H1 (cell line): Measurements from ENCODE around the gene SLC25A22. TPM values are rescaled to one million over a fixed set of nuclear protein-coding genes. Genes with fewer than 3 reads are reported as not detected.

ENCODE experiments used
- CTCF ChIA-PET: fragments of 300-600 bp; sonication (Branson Sonifier 250); formaldehyde crosslinking; loops from one replicate; lab custom pipeline; 2021; ENCODE audit not compliant: partially characterized antibody; lab: Charles Lee
- POLR2A ChIA-PET: fragments of 300-600 bp; sonication (Branson Sonifier 250); formaldehyde crosslinking; loops from one replicate; lab custom pipeline; 2021; ENCODE audit warnings: inconsistent platforms; ENCODE audit not compliant: partially characterized antibody; lab: Charles Lee
- DNase-seq, 2 experiments: peaks; one replicate each; pipeline versions ENCODE4 v3.0.0 to v3.0.0-alpha.2; 2010 to 2022; ENCODE audit warnings: low spot score in 2 of 2, low read depth in 1 of 2, mixed read lengths in 1 of 2
- FAIRE-seq: peaks from 2 replicates; lab custom pipeline; 2011; peaks lifted over from hg19 to GRCh38; lab: Jason Lieb, UNC
- H2AFZ ChIP-seq: 2 replicates; pipeline ENCODE4 v1.8.1; 2012; ENCODE audit warnings: low read length, inconsistent platforms
- H2AK5ac ChIP-seq: 2 replicates; pipeline ENCODE4 v1.6.1; 2013; ENCODE audit warnings: low read depth, low read length
- H2BK120ac ChIP-seq: replicated peaks from 2 replicates; pipeline ENCODE3; 2013; ENCODE audit warnings: low read depth, low read length, inconsistent platforms
- H2BK12ac ChIP-seq: 2 replicates; pipeline ENCODE4 v1.6.1; 2013; ENCODE audit warnings: low read depth, low read length
- H2BK15ac ChIP-seq: 2 replicates; pipeline ENCODE4 v1.6.1; 2013; ENCODE audit warnings: low read length
- H2BK20ac ChIP-seq: 2 replicates; pipeline ENCODE4 v1.6.1; 2013; ENCODE audit warnings: low read length
- H2BK5ac ChIP-seq: 2 replicates; pipeline ENCODE4 v1.6.1; 2013; ENCODE audit warnings: low read depth, low read length
- H3K14ac ChIP-seq: 2 replicates; pipeline ENCODE4 v1.6.1; 2013; ENCODE audit warnings: inconsistent platforms; ENCODE audit not compliant: insufficient read length
- H3K18ac ChIP-seq: 2 replicates; pipeline ENCODE4 v1.6.1; 2013; ENCODE audit warnings: low read length; ENCODE audit errors: extremely low read depth
- H3K23ac ChIP-seq: 2 replicates; pipeline ENCODE4 v1.6.1; 2013; ENCODE audit warnings: inconsistent platforms; ENCODE audit not compliant: insufficient read length
- H3K23me2 ChIP-seq: 2 replicates; pipeline ENCODE4 v1.6.1; 2013; ENCODE audit warnings: low read depth, low read length
- H3K27ac ChIP-seq: 2 replicates; pipeline ENCODE4 v1.6.1; 2011; ENCODE audit warnings: low read depth, low read length, inconsistent platforms
- H3K27me3 ChIP-seq, 4 experiments: replicated peaks in 1 of 4; 1 replicate in 1 of 4; 2 replicates in 3 of 4; pipeline versions ENCODE4 v1.6.1 to v1.8.1; 2011 to 2013; ENCODE audit warnings: low read length in 3 of 4, mild to moderate bottlenecking in 3 of 4, inconsistent platforms in 2 of 4, mixed read lengths in 2 of 4, moderate library complexity in 1 of 4; ENCODE audit not compliant: control insufficient read depth in 3 of 4, insufficient read depth in 3 of 4; ENCODE audit errors: extremely low read depth in 1 of 4
- H3K36me3 ChIP-seq, 4 experiments: 2 replicates each; pipeline versions ENCODE4 v1.6.1 to v1.8.1; 2011 to 2013; ENCODE audit warnings: mild to moderate bottlenecking in 4 of 4, low read length in 3 of 4, moderate library complexity in 2 of 4, control low read depth in 1 of 4, inconsistent platforms in 1 of 4; ENCODE audit not compliant: insufficient read depth in 4 of 4, control insufficient read depth in 2 of 4
- H3K4ac ChIP-seq: replicated peaks from 2 replicates; pipeline ENCODE3; 2013; ENCODE audit warnings: low read length, low read depth, mixed read lengths, inconsistent platforms; ENCODE audit not compliant: insufficient read length
- H3K4me1 ChIP-seq, 4 experiments: replicated peaks in 1 of 4; 1 replicate in 1 of 4; 2 replicates in 3 of 4; pipeline versions ENCODE4 v1.6.1 to v1.8.1; 2011 to 2013; ENCODE audit warnings: low read length in 3 of 4, inconsistent platforms in 2 of 4, mixed read lengths in 1 of 4; ENCODE audit not compliant: insufficient read depth in 4 of 4, control insufficient read depth in 3 of 4
- H3K4me2 ChIP-seq, 2 experiments: 2 replicates each; pipeline versions ENCODE4 v1.6.1 to v1.8.1; 2011 to 2013; ENCODE audit warnings: low read depth in 2 of 2, low read length in 2 of 2, control low read depth in 1 of 2, inconsistent platforms in 1 of 2, mild to moderate bottlenecking in 1 of 2; ENCODE audit not compliant: insufficient read depth in 1 of 2
- H3K4me3 ChIP-seq, 4 experiments: fragments of 200-600, 300-600 bp in 1 of 4; sonication (generic), shearing (Covaris generic), sonication (Bioruptor Twin) in 1 of 4; 2 replicates each; pipeline versions ENCODE4 v1.5.1 to v1.8.1; 2011 to 2016; ENCODE audit warnings: low read length in 4 of 4, low read depth in 3 of 4, control low read depth in 2 of 4, inconsistent platforms in 2 of 4, mild to moderate bottlenecking in 2 of 4, mixed read lengths in 1 of 4, moderate library complexity in 1 of 4; ENCODE audit not compliant: insufficient read depth in 2 of 4; ENCODE audit errors: extremely low read depth in 1 of 4
- H3K56ac ChIP-seq: replicated peaks from 2 replicates; pipeline ENCODE3; 2013; ENCODE audit warnings: low read depth, mild to moderate bottlenecking, mixed read lengths, low read length, inconsistent platforms; ENCODE audit not compliant: insufficient read length
- H3K79me1 ChIP-seq: 2 replicates; pipeline ENCODE4 v1.6.1; 2013; ENCODE audit warnings: low read depth, low read length, control low read depth
- H3K79me2 ChIP-seq, 2 experiments: 2 replicates each; pipeline versions ENCODE4 v1.6.1 to v1.8.1; 2012 to 2013; ENCODE audit warnings: low read length in 2 of 2, mild to moderate bottlenecking in 2 of 2, inconsistent platforms in 1 of 2; ENCODE audit not compliant: insufficient read depth in 2 of 2, control insufficient read depth in 1 of 2
- H3K9ac ChIP-seq, 4 experiments: replicated peaks in 1 of 4; 1 replicate in 1 of 4; 2 replicates in 3 of 4; pipeline versions ENCODE4 v1.6.1 to v1.8.1; 2011 to 2013; ENCODE audit warnings: low read depth in 3 of 4, low read length in 3 of 4, control low read depth in 2 of 4, mild to moderate bottlenecking in 2 of 4, moderate library complexity in 2 of 4, inconsistent platforms in 1 of 4; ENCODE audit errors: extremely low read depth in 1 of 4
- H3K9me3 ChIP-seq, 2 experiments: 2 replicates each; pipeline versions ENCODE4 v1.6.1 to v1.8.1; 2012 to 2013; ENCODE audit warnings: mild to moderate bottlenecking in 2 of 2, moderate library complexity in 2 of 2, control low read depth in 1 of 2, inconsistent platforms in 1 of 2, low read depth in 1 of 2, low read length in 1 of 2, mixed read lengths in 1 of 2; ENCODE audit not compliant: insufficient read depth in 2 of 2
- H4K20me1 ChIP-seq, 2 experiments: replicated peaks in 1 of 2; 2 replicates each; pipeline versions ENCODE3 to v1.8.1; 2011 to 2013; ENCODE audit warnings: inconsistent platforms in 2 of 2, low read length in 2 of 2, mild to moderate bottlenecking in 1 of 2; ENCODE audit not compliant: insufficient read depth in 2 of 2, control insufficient read depth in 1 of 2
- H4K5ac ChIP-seq: 2 replicates; pipeline ENCODE4 v1.6.1; 2013; ENCODE audit warnings: low read length, low read depth, mixed read lengths, inconsistent platforms; ENCODE audit not compliant: insufficient read length
- H4K8ac ChIP-seq: 2 replicates; pipeline ENCODE4 v1.8.0; 2013; ENCODE audit warnings: mild to moderate bottlenecking, moderate library complexity, low read length, inconsistent platforms; ENCODE audit not compliant: insufficient read depth; ENCODE audit errors: extremely low read depth
- H4K91ac ChIP-seq: replicated peaks from 2 replicates; pipeline ENCODE3; 2013; ENCODE audit warnings: low read length, mixed read lengths, inconsistent platforms; ENCODE audit not compliant: insufficient read length
- TCF12 ChIP-seq: IDR thresholded peaks from 2 replicates; pipeline ENCODE4 v1.6.1; 2011; ENCODE audit warnings: low read depth, mild to moderate bottlenecking, low read length
- WGBS, 2 experiments: shearing (Covaris generic) in 1 of 2; methylation state at CpG; one replicate each; pipeline versions ENCODE4 v1.1.6 to v1.1.7; 2013 to 2015; ENCODE audit warnings: low lambda C conversion rate in 2 of 2, mixed read lengths in 2 of 2, inconsistent platforms in 1 of 2, low coverage in 1 of 2, missing lambda C conversion rate in 1 of 2; ENCODE audit not compliant: insufficient replicate concordance in 2 of 2, insufficient coverage in 1 of 2, insufficient read length in 1 of 2; ENCODE audit errors: extremely low coverage in 1 of 2, missing lambda C conversion rate in 1 of 2; 5-methylcytosine and 5-hydroxymethylcytosine counted together
- polyA plus RNA-seq, 7 experiments: library from polyadenylated mRNA; depleted of rRNA in 3 of 7; stranded (reverse) in 5 of 7; unstranded in 2 of 7; fragments of >200 nt in 5 of 7; fragments of 200-250 nt in 2 of 7; gene quantifications; 1 replicate in 5 of 7; 2 replicates in 1 of 7; 4 replicates in 1 of 7; pipeline versions ENCODE4 v1.2.1 to v1.2.3, GENCODE V29; 2011 to 2013; ENCODE audit warnings: missing spikeins in 2 of 7, mixed read lengths in 2 of 7
- total RNA-seq: library from RNA; stranded (reverse); fragmentation: NEBNext Ultra II Directional; extraction: Animal tissue kit (Norgen Biotek cat#: 25700); gene quantifications from 2 replicates; pipeline ENCODE4 v1.2.1, GENCODE V29; 2021

SLC25A22 gene
- total and polyA plus RNA-seq, 2 of the 8 experiments (the other 6 are each of a cell fraction or from before 2014, with no cell fraction given), result 31.5 to 48.0 TPM

DNA sequence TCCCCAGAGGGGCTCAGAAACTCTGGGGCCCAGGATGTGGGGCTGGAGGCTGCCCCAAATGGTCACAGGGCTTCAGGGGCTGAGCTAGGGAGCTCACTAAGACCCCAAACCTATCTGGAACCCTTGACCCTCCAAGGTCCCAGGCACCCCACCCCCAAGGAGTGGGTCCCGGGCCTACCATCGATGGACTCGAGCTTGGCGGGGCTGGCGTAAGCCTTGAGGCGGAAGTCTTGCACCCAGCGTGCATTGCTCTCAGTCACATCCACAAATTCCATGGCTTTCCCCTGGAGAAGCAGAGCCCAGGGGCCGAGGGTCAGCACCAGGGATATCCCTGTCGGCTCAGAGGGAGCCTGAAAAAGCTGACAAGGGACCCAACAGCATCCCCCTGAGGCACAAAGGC, 24.3 kb downstream of the SLC25A22 start:
- no peak overlapping the region for H2BK5ac ChIP-seq
- H3K18ac ChIP-seq, result no peak overlapping the region
- no peak overlapping the region for H3K14ac ChIP-seq
- H3K9ac ChIP-seq, result no peak overlapping the region
- H3K4me1 ChIP-seq, result peaks cover 0 to 15% (median 7%) of the 10 kb centered on the region in 4 experiments; a peak in 6 of 7 replicates
- peaks cover 4 to 21% (median 16%) of the 10 kb centered on the region in 4 experiments; a peak in 7 of 8 replicates for H3K36me3 ChIP-seq
- H3K27me3 ChIP-seq, result no peaks in the 10 kb centered on the region
- DNase-seq (no peak), FAIRE-seq (no peak)
- ChIA-PET POLR2A (interaction anchor here (0.7 to 35.3 kb wide), 5 partner anchors 17 to 49 kb away, joined by 3 to 636 read pairs (median 3); partner anchors contain the start of gene TALDO1), CTCF (interaction anchor here (1.0 to 1.2 kb wide), 3 partner anchors 9 to 16 kb away, joined by 4 read pairs; partner anchors contain the start of gene CEND1)
- H3K56ac ChIP-seq, result no peak overlapping the region
- no peak overlapping the region for H2AFZ ChIP-seq
- H2BK120ac ChIP-seq, result no peak overlapping the region
- no peak overlapping the region for H3K4ac ChIP-seq
- H3K79me1 ChIP-seq, result 0 out of 2 replicates have a peak, but pooled peaks cover 6% of the 10 kb centered on the region
- H4K8ac ChIP-seq, result peak overlapping the region; percentile 35
- no peak overlapping the region for H2BK20ac ChIP-seq
- no peak overlapping the region for H2BK15ac ChIP-seq
- no peak overlapping the region for H2BK12ac ChIP-seq
- no peak overlapping the region for H3K4me2 ChIP-seq
- 93% methylated on average over 9 of the region's 9 CpGs; no CpG with 5 or more reads in 1 of the 2 experiments for WGBS, 2 experiments
- H4K91ac ChIP-seq, result no peak overlapping the region
- no peak overlapping the region for H2AK5ac ChIP-seq
- H4K5ac ChIP-seq, result no peak overlapping the region
- peaks cover 7 to 43% of the 10 kb centered on the region in 2 experiments; a peak in 3 of 4 replicates for H3K79me2 ChIP-seq
- no peak overlapping the region for H3K4me3 ChIP-seq
- peaks cover 16 to 27% of the 10 kb centered on the region in 2 experiments for H4K20me1 ChIP-seq
- no peak overlapping the region; the same call in 1 of the 2 replicates for H3K27ac ChIP-seq
- no peaks in the 10 kb centered on the region for H3K9me3 ChIP-seq
- H3K23ac ChIP-seq, result no peak overlapping the region
- peaks cover 13% of the 10 kb centered on the region; the same call in 1 of the 2 replicates for H3K23me2 ChIP-seq
- TF ChIP-seq TCF12, result no peak
